Upper lobe of right lung (tissue), 1 donor: Measurements from ENCODE around the gene AKNA. TPM values are rescaled to one million over a fixed set of nuclear protein-coding genes. Genes with fewer than 3 reads are reported as not detected.

Experiments
- ATAC-seq: fragments of 200-7000 bp; cut with Tn5 transposase; one replicate; pipeline ENCODE4 v1.9.1; 2020; ENCODE audit warnings: mild to moderate bottlenecking, moderate library complexity
- DNase-seq: peaks from one replicate; pipeline ENCODE4 v3.0.0-alpha.2; 2020
- H3K27ac ChIP-seq: fragments of 200-600 bp; one replicate; pipeline ENCODE4 v1.8.0; 2022
- H3K27me3 ChIP-seq: fragments of 200-600 bp; one replicate; pipeline ENCODE4 v1.8.0; 2022; ENCODE audit warnings: mild to moderate bottlenecking
- H3K36me3 ChIP-seq: fragments of 200-600 bp; one replicate; pipeline ENCODE4 v1.8.0; 2022
- H3K4me1 ChIP-seq: fragments of 200-600 bp; one replicate; pipeline ENCODE4 v1.8.0; 2022
- H3K4me3 ChIP-seq: fragments of 200-600 bp; one replicate; pipeline ENCODE4 v1.8.0; 2022; ENCODE audit warnings: mild to moderate bottlenecking
- H3K9me3 ChIP-seq: fragments of 200-600 bp; one replicate; pipeline ENCODE4 v1.8.0; 2022
- CTCF ChIP-seq: fragments of 200-600 bp; IDR thresholded peaks from one replicate; pipeline ENCODE4 v1.8.0; 2022; ENCODE audit warnings: antibody characterized with exemption
- intact Hi-C: fragments of 100-400 bp; cut with DNase I; formaldehyde crosslinking; loops from one replicate; pipeline ENCODE4 v1.11.0; 2022
- total RNA-seq: library from RNA; stranded (reverse); fragmentation: NEBNext Ultra II Directional; extraction: Animal tissue kit (Norgen Biotek cat#: 25700); gene quantifications from one replicate; pipeline ENCODE4 v1.2.1, GENCODE V29; 2021
- donor health status: DM: no; HTN: yes; CAD: no; lungs with severe emphysema.

The AKNA gene
- total RNA-seq, 1 donor from 2014 or later = 54.7 TPM

GRCh38 chr9:114428466-114428865 lies 40.7 kb upstream of the AKNA start:
- ATAC-seq = no peak

GRCh38 chr9:114427644-114428043 lies 39.9 kb upstream of the AKNA start:
- DNase-seq = no peak
- no peaks in the 10 kb centered on the region for H3K27me3 ChIP-seq
- intact Hi-C loops = no loop called here
- no peak for TF ChIP-seq CTCF
- no peaks in the 10 kb centered on the region for H3K9me3 ChIP-seq
- H3K27ac ChIP-seq = no peak overlapping the region
- no peaks in the 10 kb centered on the region for H3K4me1 ChIP-seq
- no peak overlapping the region for H3K4me3 ChIP-seq
- H3K36me3 ChIP-seq = no peaks in the 10 kb centered on the region
- no peak for ATAC-seq

More at GRCh38 chr9:114428466-114428865, 40.7 kb upstream of the AKNA start:
- Histone ChIP-seq H3K36me3 (no peaks in the 10 kb centered on the region), H3K27me3 (no peaks in the 10 kb centered on the region), H3K9me3 (no peaks in the 10 kb centered on the region), H3K4me3 (no peak overlapping the region), H3K27ac (no peak overlapping the region), H3K4me1 (no peaks in the 10 kb centered on the region)
- peak; percentile 33 for DNase-seq
- intact Hi-C loops = no loop called here
- TF ChIP-seq CTCF = no peak

GRCh38 chr9:114426046-114426948 lies 38.5 kb upstream of the AKNA start:
- Histone ChIP-seq H3K36me3 (no peaks in the 10 kb centered on the region), H3K27me3 (no peaks in the 10 kb centered on the region), H3K9me3 (no peaks in the 10 kb centered on the region), H3K27ac (no peak overlapping the region), H3K4me3 (no peak overlapping the region), H3K4me1 (no peaks in the 10 kb centered on the region)
- TF ChIP-seq CTCF = no peak
- DNase-seq (peak; percentile 37), ATAC-seq (no peak)
- intact Hi-C loops = no loop called here

GRCh38 chr9:114425126-114425525 lies 37.3 kb upstream of the AKNA start:
- no peak for TF ChIP-seq CTCF
- intact Hi-C loops = no loop called here
- no peaks in the 10 kb centered on the region for H3K27me3 ChIP-seq
- no peaks in the 10 kb centered on the region for H3K4me1 ChIP-seq
- H3K27ac ChIP-seq = no peak overlapping the region
- DNase-seq (peak; percentile 48), ATAC-seq (no peak)
- no peaks in the 10 kb centered on the region for H3K9me3 ChIP-seq
- H3K4me3 ChIP-seq = no peak overlapping the region
- H3K36me3 ChIP-seq = no peaks in the 10 kb centered on the region

- TF ChIP-seq CTCF = no peak
- H3K27me3 ChIP-seq = no peaks in the 10 kb centered on the region
- H3K9me3 ChIP-seq = no peaks in the 10 kb centered on the region
- H3K36me3 ChIP-seq = no peaks in the 10 kb centered on the region
- ATAC-seq (no peak), DNase-seq (peak; percentile 46)
- no peak overlapping the region for H3K27ac ChIP-seq
- no peaks in the 10 kb centered on the region for H3K4me1 ChIP-seq
- intact Hi-C loops = no loop called here
- no peak overlapping the region for H3K4me3 ChIP-seq
Measured at GRCh38 chr9:114424126-114424525, 36.3 kb upstream of the AKNA start.
